HL-60/S4 (cell line): Measurements from ENCODE around the gene GPI.
"Not testable (repeated sequence)": the region's sequence is repeated elsewhere in the genome, so short reads cannot be mapped to it uniquely, and the experiment has no call there.

ENCODE experiments used
- in situ Hi-C: fragments of 300-500 bp; cut with MboI; formaldehyde crosslinking; loops from 2 replicates; pipeline ENCODE4 v1.14.3; 2022; ENCODE audit warnings: low sequenced_read_pairs

Gene GPI

DNA sequence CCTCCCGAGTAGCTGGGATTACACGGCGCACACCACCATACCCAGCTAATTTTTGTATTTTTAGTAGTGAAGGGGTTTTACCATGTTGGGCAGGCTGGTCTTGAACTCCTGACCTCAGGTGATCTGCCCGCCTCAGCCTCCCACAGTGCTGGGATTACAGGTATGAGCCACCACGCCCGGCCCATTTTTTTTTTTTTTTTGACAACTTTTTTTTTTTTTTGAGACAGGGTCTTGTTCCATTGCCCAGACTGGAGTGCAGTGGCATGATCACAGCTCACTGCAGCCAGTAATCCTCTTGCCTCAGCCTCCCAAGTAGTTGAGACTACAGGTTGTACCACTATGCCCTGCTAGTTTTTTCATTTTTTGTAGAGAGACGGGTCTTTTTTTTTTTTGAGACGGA, 35.8 kb downstream of the GPI start:
- in situ Hi-C loops, result not testable (repeated sequence)

DNA sequence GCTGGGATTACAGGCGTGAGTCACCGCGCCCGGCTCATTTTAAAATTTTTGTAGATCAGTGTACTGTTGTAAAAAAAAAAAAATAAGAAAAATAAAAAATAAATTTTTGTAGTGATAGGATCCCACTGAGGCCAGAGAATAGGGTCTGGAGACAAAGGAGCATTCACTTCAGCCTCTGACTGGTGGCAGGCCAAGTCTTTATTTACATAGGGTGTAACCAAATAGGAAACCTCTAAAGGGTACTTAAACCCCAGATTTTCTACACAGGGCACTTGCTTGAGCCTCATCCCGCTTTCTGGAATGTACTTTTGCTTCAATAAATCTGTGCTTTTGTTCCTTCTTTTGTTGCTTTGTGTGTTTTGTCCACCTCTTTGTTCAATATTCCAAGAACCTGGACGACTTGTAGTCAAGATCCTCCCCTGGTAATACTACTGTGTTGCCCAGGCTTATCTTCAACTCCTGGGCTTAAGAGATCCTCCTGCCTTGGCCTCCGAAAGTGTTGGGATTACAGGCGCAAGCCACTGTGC, 37.1 kb downstream of the GPI start:
- in situ Hi-C loops, result no loop called here

DNA sequence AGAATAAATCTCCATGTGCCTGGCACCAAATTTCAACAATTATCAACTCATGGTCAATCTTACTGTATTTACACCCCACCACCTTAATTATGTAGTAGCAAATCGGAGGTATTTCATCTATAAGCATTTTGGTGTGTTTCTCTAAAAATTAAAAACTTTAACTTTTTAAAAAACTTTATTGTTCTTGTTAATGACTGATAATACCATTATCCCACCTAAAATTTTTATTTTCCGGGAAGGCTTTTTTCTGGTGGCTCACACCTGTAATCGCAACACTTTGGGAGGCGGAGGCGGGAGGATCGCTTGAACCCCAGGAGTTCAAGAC, 38.8 kb downstream of the GPI start:
- in situ Hi-C loops, result no loop called here

DNA sequence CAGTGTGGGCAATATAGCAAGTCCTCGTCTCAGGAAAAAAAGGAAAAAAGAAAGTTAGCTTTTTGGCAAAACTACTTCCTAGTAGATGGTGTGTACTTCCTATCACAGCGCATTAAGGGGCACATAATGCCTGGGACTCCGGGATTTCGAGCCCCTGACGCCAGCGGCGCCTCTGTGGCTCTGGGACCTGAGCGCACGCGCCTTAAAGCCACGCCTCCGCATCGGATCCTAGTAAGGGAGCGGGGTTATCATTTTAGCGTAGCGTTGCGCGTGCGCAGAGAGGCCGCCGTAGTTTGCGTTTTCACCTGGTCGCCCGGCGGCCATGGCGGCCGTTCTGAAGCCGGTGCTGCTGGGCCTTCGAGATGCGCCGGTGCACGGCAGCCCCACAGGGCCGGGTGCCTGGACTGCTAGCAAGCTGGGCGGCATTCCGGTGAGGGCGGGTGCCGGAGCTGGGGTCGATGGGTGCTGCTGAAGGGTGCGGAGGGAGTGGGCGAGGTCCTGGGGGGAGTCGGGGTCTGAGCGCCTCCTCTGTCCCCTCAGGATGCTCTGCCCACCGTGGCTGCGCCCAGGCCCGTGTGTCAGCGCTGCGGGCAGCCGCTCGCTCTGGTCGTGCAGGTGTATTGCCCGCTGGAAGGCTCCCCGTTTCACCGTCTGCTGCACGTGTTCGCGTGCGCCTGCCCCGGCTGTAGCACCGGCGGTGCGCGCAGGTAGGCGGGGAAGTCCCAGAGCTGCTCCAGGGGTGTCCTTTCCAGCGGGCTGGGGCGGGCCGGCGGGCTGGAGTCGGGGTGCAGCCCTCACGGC, 39.3 kb downstream of the GPI start, which contains the start of gene PDCD2L:
Gene PDCD2L (plus strand): TSS at position 291 of the 801 bp plus-strand sequence. CDS start 32 bp downstream, at position 323.
- in situ Hi-C loops, result no loop called here

DNA sequence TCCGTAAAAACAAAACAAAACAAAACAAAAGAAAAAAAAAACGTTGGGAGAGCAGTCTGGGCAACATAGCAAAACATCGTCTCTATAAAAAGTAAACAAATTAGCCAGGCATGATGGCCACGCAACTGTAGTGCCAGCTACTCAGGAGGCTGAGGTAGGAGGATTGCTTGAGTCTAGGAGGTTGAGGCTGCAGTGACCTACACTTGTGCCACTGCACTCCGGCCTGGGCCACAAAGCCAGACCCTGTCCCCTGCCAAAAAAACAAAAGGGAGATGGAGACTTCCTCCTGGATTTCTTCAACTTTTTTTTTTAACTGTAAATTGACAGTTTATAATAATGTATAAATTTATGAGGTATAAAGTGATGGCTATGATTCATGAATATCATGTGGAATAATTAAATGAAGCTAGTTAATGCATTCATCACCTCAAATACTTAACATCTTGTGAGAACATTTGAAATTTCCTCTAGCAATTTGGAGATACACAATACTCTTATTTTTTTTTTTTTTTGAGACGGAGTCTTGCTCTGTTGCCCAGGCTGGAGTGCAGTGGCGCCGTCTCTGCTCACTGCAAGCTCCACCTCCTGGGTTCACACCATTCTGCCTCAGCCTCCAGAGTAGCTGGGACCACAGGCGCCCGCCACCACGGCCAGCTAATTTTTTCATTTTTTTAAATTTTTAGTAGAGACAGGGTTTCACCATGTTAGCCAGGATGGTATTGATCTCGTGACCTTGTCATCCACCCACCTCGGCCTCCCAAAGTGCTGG, 41.1 kb downstream of the GPI start:
- in situ Hi-C loops, result no loop called here

DNA sequence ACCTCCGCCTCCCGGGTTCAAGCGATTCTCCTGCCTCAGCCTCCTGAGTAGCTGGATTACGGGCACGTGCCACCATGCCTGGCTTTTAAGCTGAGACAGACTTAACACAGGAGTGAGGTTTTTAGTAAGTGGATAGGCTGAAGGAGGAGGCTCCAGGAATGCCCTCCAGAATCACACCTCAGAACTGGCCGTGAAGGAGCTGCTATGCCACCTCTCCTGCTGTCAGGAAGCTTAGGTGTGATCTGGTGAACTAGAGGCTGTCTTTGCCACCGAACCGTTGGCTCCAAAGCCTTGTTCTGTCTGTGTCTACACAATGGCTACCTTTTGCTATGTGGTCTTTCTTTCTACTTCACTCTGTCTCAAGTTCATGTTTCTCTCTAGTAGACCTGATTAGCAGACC, 43.4 kb downstream of the GPI start:
- in situ Hi-C loops, result no loop called here

DNA sequence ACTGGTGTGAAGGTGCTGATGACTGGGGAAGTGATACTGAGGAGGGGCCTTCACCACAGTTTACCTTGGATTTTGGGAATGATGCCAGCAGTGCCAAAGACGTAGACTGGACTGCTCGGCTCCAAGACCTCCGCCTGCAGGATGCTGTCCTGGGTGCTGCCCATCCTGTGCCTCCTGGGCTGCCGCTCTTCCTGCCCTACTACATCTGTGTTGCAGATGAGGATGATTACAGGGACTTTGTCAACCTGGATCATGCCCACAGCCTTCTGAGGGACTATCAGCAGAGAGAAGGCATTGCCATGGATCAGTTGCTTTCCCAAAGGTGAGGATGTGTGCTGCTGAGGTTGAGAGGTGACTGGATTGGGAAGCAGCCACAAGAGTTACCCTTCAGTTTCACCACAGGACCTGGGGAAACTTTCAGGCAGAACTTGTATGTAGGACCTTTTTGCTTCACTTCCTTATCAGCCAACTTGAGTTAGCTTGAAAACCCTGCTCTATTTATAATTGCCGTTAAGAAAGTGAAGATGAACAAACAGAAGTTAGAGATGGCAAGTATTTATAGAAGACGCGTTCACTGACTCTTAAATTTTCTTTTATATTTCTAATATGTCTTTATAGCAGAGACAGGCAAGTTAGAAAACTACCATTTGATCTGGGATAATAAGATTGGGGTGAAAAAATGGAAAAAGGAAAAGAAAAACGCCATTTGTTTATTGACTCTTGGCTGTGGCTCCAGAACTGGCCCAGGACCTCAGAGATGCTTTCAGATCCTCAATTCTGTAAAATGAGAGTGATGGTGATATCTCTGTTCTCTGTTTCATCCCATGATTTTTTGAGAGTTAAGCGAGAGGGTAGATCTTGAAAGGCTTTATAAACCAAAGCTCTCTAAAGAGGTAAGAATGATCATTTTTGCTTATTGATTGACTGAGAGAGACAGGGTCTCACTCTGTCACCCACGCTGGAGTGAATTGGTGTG, 44.5 kb downstream of the GPI start:
- in situ Hi-C loops, result no loop called here

DNA sequence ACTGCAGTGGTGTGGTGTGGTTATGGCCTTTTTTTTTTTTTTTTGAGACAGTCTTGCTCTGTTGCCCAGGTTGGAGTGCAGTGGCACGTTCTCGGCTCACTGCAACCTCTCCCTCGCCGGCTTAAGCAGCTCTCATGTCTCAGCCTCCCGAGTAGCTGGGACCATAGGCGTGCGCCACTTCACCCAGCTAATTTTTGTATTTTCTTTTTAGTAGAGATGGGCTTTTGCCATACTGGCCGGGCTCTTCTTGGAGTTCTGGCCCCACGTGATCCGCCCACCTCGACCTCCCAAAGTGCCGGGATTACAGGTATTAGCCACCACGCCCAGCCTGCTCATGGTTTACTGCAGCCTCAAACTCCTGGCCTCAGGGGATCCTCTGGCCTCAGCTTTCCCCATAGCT, 46.2 kb downstream of the GPI start:
- in situ Hi-C loops, result no loop called here

DNA sequence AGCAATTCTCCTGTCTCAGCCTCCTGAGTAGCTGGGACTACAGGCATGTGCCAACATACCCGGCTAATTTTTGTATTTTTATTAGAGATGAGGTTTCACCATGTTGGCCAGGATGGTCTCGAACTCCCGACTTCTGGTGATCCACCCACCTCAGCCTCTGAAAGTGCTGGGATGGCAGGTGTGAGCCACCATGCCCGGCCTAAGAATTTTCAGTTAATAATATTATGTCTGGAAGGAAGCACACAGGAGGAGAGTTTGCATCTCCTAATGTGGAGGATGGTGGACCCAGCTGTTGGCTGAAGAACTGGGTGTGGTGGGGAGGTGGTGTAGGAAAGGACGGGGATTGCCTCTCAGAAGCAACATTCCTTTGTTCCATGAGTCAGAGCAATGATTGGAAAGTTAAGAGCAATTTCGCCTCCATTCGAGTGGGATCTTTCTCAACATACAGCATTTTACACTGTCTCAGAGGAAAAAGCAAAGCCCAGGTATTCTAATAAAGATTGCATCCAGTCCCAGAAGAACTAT, 51.1 kb downstream of the GPI start:
- in situ Hi-C loops, result no loop called here

DNA sequence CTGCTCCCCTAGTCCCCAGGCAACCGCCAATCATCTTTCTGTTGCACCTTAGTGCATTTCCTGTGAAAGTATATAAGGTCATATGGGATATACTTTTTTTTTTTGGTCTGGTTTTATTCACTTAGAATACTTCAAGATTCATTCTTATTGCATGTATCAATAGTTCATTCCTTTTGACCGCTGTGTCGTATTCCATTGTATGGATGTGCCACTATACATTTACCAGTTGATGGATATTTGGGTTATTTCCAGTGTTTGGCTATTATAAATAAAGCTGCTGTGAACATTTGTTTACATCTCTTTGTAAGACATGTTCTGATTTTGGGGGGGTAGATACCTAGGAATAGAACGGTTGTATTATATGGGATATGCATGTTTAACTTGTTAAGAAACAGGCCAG, 53.3 kb downstream of the GPI start:
- in situ Hi-C loops, result no loop called here

DNA sequence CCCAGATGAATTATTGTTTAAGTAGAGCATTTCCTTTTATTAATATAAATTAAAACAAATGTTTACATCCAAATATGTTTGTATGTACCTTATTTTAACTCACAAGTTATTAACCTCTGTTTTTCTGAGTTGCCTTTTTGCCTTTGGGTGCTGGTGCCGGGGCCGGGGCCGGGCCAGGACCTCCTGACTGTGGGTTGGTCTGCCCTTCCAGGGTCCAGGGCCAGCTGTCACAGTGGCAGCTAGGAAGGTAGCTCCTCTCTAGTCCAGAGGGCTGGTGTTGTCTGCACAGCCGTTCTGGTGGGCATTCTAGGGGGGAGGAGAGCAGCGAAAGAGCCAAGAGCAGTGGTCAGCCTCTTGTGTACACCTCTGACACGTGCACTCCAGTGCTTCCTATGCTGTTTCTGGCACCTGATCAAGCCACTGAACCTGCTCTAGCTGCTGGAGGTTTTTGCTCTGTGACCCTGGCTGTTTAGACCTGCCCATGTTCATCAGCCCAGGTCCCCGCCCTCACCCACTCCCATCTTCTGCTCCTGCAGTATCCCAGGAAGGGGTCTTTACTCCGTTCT, 61.2 kb downstream of the GPI start:
- in situ Hi-C loops, result no loop called here

DNA sequence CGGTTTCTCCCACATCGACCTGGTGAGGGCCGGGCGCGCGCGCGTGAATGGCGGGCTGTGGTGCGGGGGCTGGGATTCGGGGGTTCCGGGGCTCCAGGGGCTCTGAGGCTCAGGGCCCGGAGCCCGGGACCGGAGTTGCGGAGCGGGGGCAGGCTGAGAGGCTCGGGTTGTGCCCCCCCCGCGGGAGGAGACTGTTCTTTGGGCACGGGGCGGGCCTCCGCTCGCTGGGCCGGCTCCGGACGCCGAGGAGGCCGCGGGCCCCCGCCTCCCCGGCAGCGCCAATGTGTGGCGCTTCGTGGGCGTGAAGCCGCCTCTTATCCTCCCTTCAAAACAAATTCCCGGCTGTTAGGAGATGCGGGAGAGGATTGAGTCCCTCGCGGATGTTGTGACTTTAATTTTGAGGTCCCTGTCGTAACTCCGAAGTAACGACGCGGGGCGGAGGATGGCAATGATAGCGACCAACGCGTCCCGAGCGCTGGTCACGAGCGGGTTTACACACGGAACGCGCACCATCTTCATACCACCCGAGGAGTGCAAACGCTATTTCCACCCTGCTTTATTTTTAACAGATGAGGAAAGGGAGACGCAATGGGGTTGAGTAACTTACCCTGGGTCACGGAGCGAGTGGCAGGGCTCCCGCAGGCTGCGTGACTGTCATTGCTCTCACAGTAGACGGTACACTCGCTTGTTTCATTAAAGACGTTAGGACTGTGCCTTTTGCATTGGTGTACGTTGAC, 63.7 kb downstream of the GPI start:
- in situ Hi-C loops, result no loop called here

DNA sequence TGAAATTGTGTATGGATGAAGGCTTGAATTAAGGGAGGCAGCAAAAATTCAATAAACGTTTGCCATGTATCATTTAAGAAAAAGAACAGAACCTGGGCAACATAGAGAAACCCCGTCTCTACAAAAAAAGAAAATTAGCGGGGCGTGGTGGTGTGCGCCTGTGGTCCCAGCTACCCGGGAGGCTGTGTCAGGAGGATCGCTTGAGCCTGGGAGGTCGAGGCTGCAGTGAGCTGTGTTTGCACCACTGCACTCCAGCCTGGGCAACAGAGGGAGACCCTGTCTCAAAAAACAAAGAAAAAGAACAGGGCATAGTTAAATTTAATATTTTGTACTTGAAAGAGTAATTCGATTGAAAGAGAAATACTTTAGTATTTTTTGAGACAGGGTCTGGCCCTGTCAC, 64.6 kb downstream of the GPI start:
- in situ Hi-C loops, result no loop called here

DNA sequence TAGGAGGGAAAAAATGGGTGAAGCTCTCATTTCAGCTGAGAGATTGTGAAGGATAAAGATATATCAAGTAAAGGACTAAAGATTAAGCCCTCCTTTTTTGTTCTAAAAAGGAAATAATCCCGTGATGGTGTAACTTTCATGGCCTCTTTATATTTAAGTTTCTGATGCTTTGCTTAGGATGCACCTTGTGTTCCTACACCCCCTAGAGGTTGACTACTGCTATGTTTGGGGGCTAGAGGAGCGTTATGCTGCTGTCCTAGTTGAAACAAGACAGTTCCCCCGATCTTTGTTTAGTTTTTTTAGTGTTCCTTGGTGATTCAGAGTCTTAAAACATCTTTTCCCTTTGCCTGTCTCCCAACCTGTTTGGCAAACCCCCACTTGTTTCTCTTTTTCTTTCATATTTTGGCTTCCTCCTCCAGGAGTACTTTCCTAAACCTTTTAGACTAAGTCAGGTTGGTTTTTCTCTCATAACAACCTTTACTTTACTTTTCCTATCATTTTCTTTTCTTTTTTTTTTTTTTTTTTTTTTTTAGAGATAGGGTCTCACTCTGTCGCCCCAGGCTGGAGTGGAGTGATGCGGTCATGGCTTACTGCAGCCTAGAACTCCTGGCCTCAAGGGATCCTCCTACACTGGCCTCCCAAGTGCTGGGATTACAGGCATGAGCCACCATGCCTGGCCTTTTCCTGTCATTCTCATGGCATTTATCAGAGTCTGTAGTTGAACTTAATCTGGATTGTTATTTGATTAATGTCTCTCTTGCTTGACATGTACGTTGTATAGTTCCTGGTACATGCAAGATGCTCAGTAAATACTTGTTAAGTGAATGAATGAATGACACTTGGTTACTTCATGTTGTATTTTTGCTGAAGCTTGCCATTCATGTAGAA, 66.0 kb downstream of the GPI start:
- in situ Hi-C loops, result no loop called here

DNA sequence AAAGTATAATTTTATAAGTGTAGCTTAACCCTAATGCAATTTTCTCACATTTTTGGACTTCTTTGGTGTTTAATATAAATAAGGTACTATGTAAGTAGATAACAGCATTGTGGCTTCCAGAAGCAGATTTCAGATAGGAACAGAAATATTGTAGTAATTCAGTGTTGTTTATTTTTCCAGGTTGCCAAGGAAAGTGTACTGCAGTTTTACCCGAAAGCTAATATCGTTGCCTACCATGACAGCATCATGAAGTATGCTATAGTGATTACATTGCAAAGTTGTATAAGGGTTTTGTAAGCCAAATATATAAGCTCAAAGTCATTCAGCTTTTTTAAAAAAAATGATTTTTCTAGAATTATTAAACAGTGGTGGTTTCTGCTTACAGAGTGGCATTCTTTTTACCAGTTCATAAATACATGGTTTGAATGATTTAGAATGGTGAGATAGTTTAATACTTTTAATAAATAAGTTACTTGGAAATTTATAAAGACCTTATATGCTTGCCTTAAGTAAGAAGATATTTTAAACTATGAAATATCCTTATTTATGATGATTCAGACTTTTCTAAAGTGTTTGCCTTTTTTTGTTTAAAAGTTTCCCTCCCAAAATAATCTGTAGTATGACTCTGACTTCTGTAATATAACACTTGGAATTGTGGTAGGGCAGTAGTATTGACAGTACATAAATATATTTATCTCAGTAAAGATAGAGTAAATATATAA, 66.8 kb downstream of the GPI start:
- in situ Hi-C loops, result no loop called here

DNA sequence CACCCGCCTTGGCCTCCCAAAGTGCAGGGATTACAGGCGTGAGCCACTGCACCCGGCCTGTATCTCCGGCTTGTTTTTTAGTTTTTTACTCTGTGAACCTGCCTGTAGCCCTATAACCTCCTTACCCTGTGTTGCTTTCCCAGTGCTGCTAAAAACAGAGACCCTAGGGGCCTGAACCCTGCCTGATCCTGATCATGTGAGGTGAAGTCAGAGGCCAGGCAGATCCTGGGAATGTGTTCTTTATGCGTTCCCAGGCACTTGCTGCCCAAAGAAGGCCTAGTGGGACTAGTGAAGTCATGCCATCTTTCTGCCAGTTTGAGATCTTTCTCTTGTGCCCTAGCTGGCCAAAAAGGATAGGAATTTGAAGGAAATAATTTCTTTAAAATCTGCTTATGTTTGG, 67.8 kb downstream of the GPI start:
- in situ Hi-C loops, result no loop called here

DNA sequence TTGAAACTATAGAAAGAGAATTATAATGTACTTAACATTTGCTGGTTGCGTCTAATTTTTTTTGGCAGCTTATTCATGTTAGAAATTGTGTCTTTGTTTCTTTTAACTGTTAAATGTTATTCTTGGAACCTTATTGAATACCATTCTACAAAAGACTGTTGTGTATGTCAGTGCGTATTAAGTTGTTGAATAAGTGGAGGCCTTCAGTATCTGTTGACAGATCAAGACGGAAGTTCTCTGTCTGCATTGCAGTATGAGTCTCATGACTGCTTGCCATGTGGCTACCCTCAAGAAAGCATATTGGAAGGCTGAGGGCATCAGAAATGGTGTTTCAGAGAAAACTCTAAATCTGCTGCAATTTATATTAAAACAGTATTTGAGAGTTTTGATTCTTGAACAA, 71.7 kb downstream of the GPI start:
- in situ Hi-C loops, result no loop called here

DNA sequence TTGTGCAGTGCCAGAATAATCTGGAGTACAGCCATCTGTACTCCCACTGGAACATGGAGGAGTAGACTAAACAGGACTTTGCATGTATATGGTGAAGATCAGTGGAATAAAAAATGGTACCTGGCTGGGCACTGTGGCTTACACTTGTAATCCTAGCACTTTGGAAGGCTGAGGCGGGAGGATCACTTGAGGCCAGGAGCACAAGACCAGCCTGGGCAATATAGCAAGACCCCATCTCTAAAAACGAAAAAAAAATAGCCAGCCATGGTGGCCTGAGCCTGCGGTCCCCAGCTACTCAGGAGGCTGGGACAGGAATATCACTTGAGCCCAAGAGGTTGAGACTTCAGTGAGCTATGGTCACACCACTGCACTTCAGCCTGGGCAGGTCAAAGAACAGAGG, 83.2 kb downstream of the GPI start:
- in situ Hi-C loops, result no loop called here
